Measurements from ENCODE around the gene FOXC2.
A peak's percentile ranks its signal among the peaks of the same experiment; 100 is the strongest.

The FOXC2 gene

GRCh38 chr16:86555704-86556075 lies 10.9 kb upstream of the FOXC2 start:
- no peak for DNase-seq (ENCODE audit: low read depth in 3 of 3, low spot score in 1 of 3)

- no peak for DNase-seq (ENCODE audit: low read depth in 3 of 3, low spot score in 1 of 3)
Observed at GRCh38 chr16:86556576-86556975, 10.1 kb upstream of the FOXC2 start.

GRCh38 chr16:86557587-86557986 lies 9.0 kb upstream of the FOXC2 start:
- DNase-seq (ENCODE audit: low read depth in 3 of 3, low spot score in 1 of 3), result no peak

GRCh38 chr16:86558355-86559193 lies 8.1 kb upstream of the FOXC2 start:
- no peak for DNase-seq (ENCODE audit: low read depth in 3 of 3, low spot score in 1 of 3)

- DNase-seq (ENCODE audit: low read depth in 3 of 3, low spot score in 1 of 3), result no peak
Observed at GRCh38 chr16:86559802-86560305, 6.8 kb upstream of the FOXC2 start.

- no peak for DNase-seq (ENCODE audit: low read depth in 3 of 3, low spot score in 1 of 3)
Observed at GRCh38 chr16:86562356-86562755, 4.3 kb upstream of the FOXC2 start.

GRCh38 chr16:86563469-86564345 lies 2.9 kb upstream of the FOXC2 start:
- peak; percentile 62 to 77 (median 71) for DNase-seq (ENCODE audit: low read depth in 3 of 3, low spot score in 1 of 3)

GRCh38 chr16:86565181-86565631 lies 1.4 kb upstream of the FOXC2 start:
- DNase-seq (ENCODE audit: low read depth in 3 of 3, low spot score in 1 of 3), result no peak

GRCh38 chr16:86565644-86566511 lies 751 bp upstream of the FOXC2 start:
- DNase-seq (ENCODE audit: low read depth in 3 of 3, low spot score in 1 of 3), result no peak

- DNase-seq (ENCODE audit: low read depth in 3 of 3, low spot score in 1 of 3), result no peak
Observed at GRCh38 chr16:86566966-86567700, 504 bp downstream of the FOXC2 start.

- no peak for DNase-seq (ENCODE audit: low read depth in 3 of 3, low spot score in 1 of 3)
Observed at GRCh38 chr16:86567701-86568581, 1.3 kb downstream of the FOXC2 start.

- DNase-seq (ENCODE audit: low read depth in 3 of 3, low spot score in 1 of 3), result no peak
Observed at GRCh38 chr16:86568677-86569623, 2.3 kb downstream of the FOXC2 start.

GRCh38 chr16:86569701-86570447 lies 3.2 kb downstream of the FOXC2 start:
- DNase-seq (ENCODE audit: low read depth in 3 of 3, low spot score in 1 of 3), result no peak

- no peak for DNase-seq (ENCODE audit: low read depth in 3 of 3, low spot score in 1 of 3)
Observed at GRCh38 chr16:86570558-86571529, 4.2 kb downstream of the FOXC2 start.

GRCh38 chr16:86571530-86571915 lies 4.9 kb downstream of the FOXC2 start:
- no peak for DNase-seq (ENCODE audit: low read depth in 3 of 3, low spot score in 1 of 3)

GRCh38 chr16:86572041-86572521 lies 5.5 kb downstream of the FOXC2 start:
- DNase-seq (ENCODE audit: low read depth in 3 of 3, low spot score in 1 of 3), result no peak
